C4-2B (cell line): ENCODE measurements around the gene WBP2.

ENCODE experiments used
- H3K27ac ChIP-seq: fragments of 450-650 bp; 2 replicates; pipeline ENCODE4 v1.5.1; 2017
- CTCF ChIP-seq: fragments of 450-650 bp; conservative IDR thresholded peaks from 2 replicates; pipeline ENCODE4 v1.5.1; 2017; ENCODE audit warnings: mild to moderate bottlenecking
- ZFX ChIP-seq: fragments of 450-650 bp; IDR thresholded peaks from 2 replicates; pipeline ENCODE4 v1.6.1; 2017

WBP2 gene

GRCh38 chr17:75803883-75804282 is 51.3 kb downstream of the WBP2 start:
- no peak for TF ChIP-seq CTCF
- no peak for TF ChIP-seq ZFX

GRCh38 chr17:75799402-75799801 is 55.7 kb downstream of the WBP2 start:
- TF ChIP-seq ZFX (no peak), CTCF (no peak)
- H3K27ac ChIP-seq: no peak overlapping the region

More at GRCh38 chr17:75803883-75804282, 51.3 kb downstream of the WBP2 start:
- H3K27ac ChIP-seq: no peak overlapping the region

GRCh38 chr17:75795820-75796607 is 59.1 kb downstream of the WBP2 start:
- no peak overlapping the region for H3K27ac ChIP-seq
- no peak for TF ChIP-seq ZFX
- no peak for TF ChIP-seq CTCF
